ENCODE data around the gene PDZRN3.

- TF ChIP-seq CTCF (IDR thresholded peaks at IDR 0.05) (no peak), POLR2A (IDR thresholded peaks at IDR 0.05) (no peak)
Measured at GRCh38 chr3:73509816-73510215, 114.9 kb downstream of the PDZRN3 start.
